Epithelial cell of esophagus (primary cell): ENCODE data around the gene TMEM11.

Experiments
- DNase-seq: peaks from one replicate; pipeline ENCODE4 v3.0.0; 2010; ENCODE audit warnings: low read depth
- H3K4me3 ChIP-seq: 2 replicates; pipeline ENCODE4 v1.5.1; 2011; ENCODE audit warnings: mild to moderate bottlenecking, low read length, control low read depth
- CTCF ChIP-seq: IDR thresholded peaks from 2 replicates; pipeline ENCODE4 v1.5.1; 2011; ENCODE audit warnings: low read depth, mild to moderate bottlenecking, low read length, control low read depth, inconsistent platforms; ENCODE audit not compliant: insufficient read depth; ENCODE audit errors: missing control alignments

TMEM11 gene

DNA sequence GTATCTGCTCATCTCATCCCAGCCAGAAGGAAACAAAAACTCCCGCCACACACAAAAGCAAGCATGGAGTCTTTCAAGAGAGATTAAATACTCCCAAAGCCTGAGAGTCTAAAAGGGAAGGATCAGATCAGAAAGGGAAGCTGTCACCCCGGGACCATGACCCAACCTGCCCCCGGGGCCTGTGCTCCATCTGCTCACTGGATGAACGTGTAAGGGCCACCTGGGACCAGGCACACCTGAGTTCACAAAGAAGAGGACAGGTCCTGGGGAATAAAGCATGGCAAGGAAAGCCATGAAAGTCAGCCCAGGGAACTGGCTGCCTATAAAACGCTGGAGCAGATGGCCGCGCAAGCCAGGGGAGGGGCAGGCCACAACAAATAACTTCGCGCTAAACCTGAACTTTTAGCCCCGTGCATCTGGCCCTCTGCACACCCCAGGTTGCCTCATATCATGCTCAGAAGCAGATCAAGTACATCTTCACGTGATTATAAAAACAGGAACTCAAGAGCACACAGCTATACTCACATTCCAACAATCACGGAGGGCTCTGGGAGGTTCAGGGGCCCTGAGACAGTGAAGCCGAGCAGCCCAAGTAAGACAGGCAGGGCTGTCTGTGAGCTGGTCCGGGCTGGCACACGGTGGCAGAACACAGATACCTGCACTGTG lies 3.4 kb downstream of the TMEM11 start:
- DNase-seq: no peak
- H3K4me3 ChIP-seq: no peak overlapping the region
- no peak for TF ChIP-seq CTCF

DNA sequence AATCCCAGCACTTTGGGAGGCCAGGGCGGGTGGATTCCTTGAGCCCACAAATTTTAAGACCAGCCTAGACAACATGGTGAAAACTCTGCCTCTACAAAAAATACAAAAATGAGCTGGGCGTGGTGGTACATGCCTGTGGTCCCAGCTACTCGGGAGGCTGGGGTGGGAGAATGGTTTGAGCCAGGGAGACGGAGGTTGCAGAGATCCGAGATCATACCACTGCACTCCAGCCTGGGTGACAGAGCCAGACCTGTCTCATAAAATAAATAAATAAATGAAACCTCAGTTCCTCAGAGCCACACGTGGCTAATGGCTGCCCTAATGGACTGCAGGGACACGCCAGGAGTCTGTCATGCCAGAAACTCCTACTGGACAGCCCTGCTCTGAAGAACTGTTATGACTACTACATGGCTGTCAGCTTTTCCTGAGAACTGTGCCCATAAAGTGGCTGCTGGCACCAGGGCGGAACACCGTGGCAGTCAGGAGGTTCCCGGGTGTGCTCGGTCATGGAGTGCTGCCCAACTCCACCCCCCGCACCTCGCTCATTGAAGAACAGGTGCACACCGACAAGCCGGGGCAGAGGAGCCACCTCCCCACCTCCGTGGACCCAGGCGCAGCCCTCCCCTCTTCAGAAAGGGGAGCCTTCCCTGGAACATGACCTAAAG lies 4.3 kb downstream of the TMEM11 start:
- DNase-seq: no peak
- H3K4me3 ChIP-seq: no peak overlapping the region
- TF ChIP-seq CTCF: no peak

DNA sequence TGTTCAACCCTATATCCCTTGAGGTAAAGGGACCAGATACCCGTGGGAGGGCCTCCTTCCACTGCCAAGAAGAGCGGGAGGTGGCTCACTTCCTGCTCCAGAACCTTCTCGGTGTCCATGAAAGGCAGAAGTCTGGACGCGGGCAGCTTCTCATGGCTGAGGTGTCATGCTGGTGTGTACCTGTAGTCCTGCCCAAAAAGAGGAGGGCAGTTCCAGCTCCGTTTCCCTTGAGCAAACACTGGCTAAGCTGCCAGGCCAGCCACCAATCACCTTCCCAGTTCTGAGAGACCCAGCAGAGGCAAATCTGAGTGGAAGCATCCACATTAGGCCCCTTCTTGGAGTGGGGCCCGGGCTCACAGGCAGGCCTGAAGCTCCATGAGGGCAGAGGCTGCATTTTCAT lies 5.6 kb downstream of the TMEM11 start:
- no peak overlapping the region for H3K4me3 ChIP-seq
- TF ChIP-seq CTCF: no peak
- DNase-seq: no peak

DNA sequence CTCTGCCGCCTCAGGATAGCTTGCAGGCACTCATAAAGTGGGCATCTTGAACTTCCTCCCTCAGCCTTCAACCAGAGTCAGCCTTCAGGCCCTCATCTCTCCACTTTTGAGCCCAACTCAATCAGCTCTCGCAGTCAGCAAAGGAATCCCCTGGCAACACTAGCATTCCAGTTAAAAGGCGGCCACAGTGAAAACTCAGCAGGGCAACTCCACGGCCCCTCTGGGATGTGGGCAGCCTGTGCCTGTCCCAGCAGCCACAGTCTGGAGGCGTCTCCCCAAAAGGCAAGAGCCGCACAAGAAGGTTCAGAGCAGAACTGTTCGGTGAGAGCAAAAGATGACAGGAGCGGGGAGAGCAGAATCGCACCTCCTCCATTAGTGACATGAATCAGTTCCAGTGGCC lies 9.0 kb downstream of the TMEM11 start:
- TF ChIP-seq CTCF: no peak
- DNase-seq: no peak
- no peak overlapping the region for H3K4me3 ChIP-seq

- no peak for TF ChIP-seq CTCF
- DNase-seq: no peak
- H3K4me3 ChIP-seq: no peak overlapping the region
These were observed 11.4 kb downstream of the TMEM11 start for GRCh38 chr17:21202512-21202911.

- no peak overlapping the region for H3K4me3 ChIP-seq
- no peak for DNase-seq
- TF ChIP-seq CTCF: no peak
These were observed 12.1 kb downstream of the TMEM11 start for GRCh38 chr17:21201874-21202273.

GRCh38 chr17:21201298-21201595 lies 12.7 kb downstream of the TMEM11 start:
- no peak overlapping the region for H3K4me3 ChIP-seq
- peak; percentile 51 for DNase-seq
- TF ChIP-seq CTCF: no peak
